ENCODE data around the gene PREX1. TPM values are rescaled to one million over a fixed set of nuclear protein-coding genes. Genes with fewer than 3 reads are reported as not detected.

Gene PREX1
- total RNA-seq, 1 experiment from 2014 or later: 9.5 TPM

DNA sequence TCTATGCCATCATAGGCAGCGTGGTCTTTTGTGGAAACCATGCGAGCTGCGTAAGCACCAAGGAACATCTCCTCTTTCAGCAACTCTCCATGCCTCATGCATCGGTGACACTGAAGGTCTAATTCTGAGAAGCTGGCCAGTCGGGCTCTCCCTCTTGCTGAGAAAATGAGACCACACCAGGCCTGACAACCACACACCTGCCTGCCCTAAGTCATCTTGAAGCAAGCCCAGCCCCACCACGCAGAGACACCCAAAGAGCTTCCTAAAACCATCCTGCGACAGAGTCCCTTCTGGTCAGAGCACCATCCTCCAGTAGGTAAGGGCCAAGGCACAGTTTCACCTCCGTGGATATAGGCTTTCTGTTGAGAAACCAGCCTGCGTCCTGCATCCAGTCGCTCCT, 26.6 kb downstream of the PREX1 start:
- intact Hi-C loops (cut with micrococcal nuclease; ENCODE audit: unreplicated experiment): no loop called here
- Mint-ChIP-seq H3K4me3 (ENCODE audit: unreplicated experiment) (no peak overlapping the region), H3K4me1 (ENCODE audit: low read depth, unreplicated experiment) (peaks cover 7% of the 10 kb centered on the region), H3K27me3 (ENCODE audit: insufficient read depth, unreplicated experiment) (peaks cover 8% of the 10 kb centered on the region), H3K9me3 (ENCODE audit: unreplicated experiment) (no peaks in the 10 kb centered on the region), H3K36me3 (ENCODE audit: insufficient read depth, unreplicated experiment) (no peaks in the 10 kb centered on the region), H3K27ac (ENCODE audit: unreplicated experiment) (no peak overlapping the region)
- Histone ChIP-seq H3K27me3 (replicated peaks; ENCODE audit: control insufficient read depth, insufficient read depth, low read length) (no peaks in the 10 kb centered on the region; the same call in 1 of the 2 replicates), H3K9me3 (peaks cover 3% of the 10 kb centered on the region; the same call in 1 of the 2 replicates), H3K36me3 (ENCODE audit: control insufficient read depth, insufficient read depth, low read length) (no peaks in the 10 kb centered on the region), H3K4me1 (no peaks in the 10 kb centered on the region), H3K4me3 (ENCODE audit: low read depth, low read length) (no peak overlapping the region)
- DNase-seq: no peak
- ChIA-PET CTCF (interaction anchor here (0.6 to 1.6 kb wide), 2 partner anchors 144 to 226 kb away, joined by 4 to 6 read pairs; no protein-coding TSS in a partner anchor), POLR2A (no interaction called here)
- no peak for TF ChIP-seq CTCF (IDR thresholded peaks at IDR 0.05; ENCODE audit: insufficient read depth in 1 of 2, low read depth in 1 of 2, low read length in 1 of 2, severe bottlenecking in 1 of 2, unreplicated experiment in 1 of 2)
- no TSS peak for BruUV-seq (replicated peaks)

GRCh38 chr20:48800177-48800576, 27.6 kb downstream of the PREX1 start:
- peaks cover 7% of the 10 kb centered on the region for H3K4me1 Mint-ChIP-seq (ENCODE audit: low read depth, unreplicated experiment)
- no peaks in the 10 kb centered on the region for H3K36me3 Mint-ChIP-seq (ENCODE audit: insufficient read depth, unreplicated experiment)
- Histone ChIP-seq H3K27me3 (replicated peaks; ENCODE audit: control insufficient read depth, insufficient read depth, low read length) (no peaks in the 10 kb centered on the region; the same call in 1 of the 2 replicates), H3K9me3 (no peaks in the 10 kb centered on the region), H3K36me3 (ENCODE audit: control insufficient read depth, insufficient read depth, low read length) (no peaks in the 10 kb centered on the region), H3K4me3 (ENCODE audit: low read depth, low read length) (no peak overlapping the region), H3K4me1 (no peaks in the 10 kb centered on the region)
- DNase-seq: no peak
- no peak overlapping the region for H3K4me3 Mint-ChIP-seq (ENCODE audit: unreplicated experiment)
- no peak for TF ChIP-seq CTCF (IDR thresholded peaks at IDR 0.05; ENCODE audit: insufficient read depth in 1 of 2, low read depth in 1 of 2, low read length in 1 of 2, severe bottlenecking in 1 of 2, unreplicated experiment in 1 of 2)
- H3K27me3 Mint-ChIP-seq (ENCODE audit: insufficient read depth, unreplicated experiment): peaks cover 8% of the 10 kb centered on the region
- no peak overlapping the region for H3K27ac Mint-ChIP-seq (ENCODE audit: unreplicated experiment)
- no TSS peak for BruUV-seq (replicated peaks)
- ChIA-PET CTCF (interaction anchor here (1.6 kb wide), 1 partner anchor 142 kb away, joined by 6 read pairs; no protein-coding TSS in a partner anchor), POLR2A (no interaction called here)
- intact Hi-C loops (cut with micrococcal nuclease; ENCODE audit: unreplicated experiment): no loop called here
- H3K9me3 Mint-ChIP-seq (ENCODE audit: unreplicated experiment): no peaks in the 10 kb centered on the region

DNA sequence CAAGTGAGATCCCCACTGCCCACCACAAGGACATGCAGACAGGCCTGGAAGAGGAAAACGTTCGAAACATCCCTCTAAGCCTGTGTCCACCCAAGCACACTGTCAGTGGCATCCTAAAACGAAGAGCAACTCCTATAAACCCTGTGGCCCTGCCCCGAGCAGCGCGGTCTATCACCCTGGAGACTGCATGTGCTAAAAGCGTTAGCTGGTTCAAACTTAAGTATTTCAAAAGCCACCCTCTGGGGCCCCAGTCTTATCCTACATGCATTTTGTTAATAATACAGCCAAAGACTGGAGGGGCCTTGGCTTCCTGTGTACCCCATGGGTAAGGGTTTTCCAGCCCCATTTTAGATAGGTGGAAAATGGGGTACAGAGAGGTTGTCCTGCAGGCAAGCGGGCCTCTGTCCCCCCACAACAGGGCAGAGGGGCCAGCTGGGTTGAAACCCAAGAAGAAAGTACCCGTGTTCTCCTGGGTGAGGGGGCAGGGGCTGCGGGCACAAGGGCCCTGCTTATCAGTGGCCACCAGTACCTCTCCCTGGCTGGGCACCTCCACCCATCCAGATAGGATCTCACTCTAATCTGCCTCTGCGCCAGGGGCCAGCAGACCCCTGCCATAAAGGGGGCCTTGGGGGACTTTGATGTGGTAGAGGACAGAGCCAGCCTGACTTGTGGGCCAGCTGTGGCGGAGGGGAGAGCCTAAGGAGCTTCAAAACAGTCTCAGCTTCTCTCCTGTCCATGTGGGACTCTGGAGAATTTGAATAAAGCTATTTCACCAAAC, 28.3 kb downstream of the PREX1 start:
- H3K27ac Mint-ChIP-seq (ENCODE audit: unreplicated experiment): no peak overlapping the region
- H3K36me3 ChIP-seq (ENCODE audit: control insufficient read depth, insufficient read depth, low read length): no peaks in the 10 kb centered on the region
- POLR2A ChIA-PET: no interaction called here
- no peak overlapping the region for H3K4me3 ChIP-seq (ENCODE audit: low read depth, low read length)
- no peaks in the 10 kb centered on the region for H3K4me1 ChIP-seq
- no peak for DNase-seq
- TF ChIP-seq CTCF (IDR thresholded peaks at IDR 0.05; ENCODE audit: insufficient read depth in 1 of 2, low read depth in 1 of 2, low read length in 1 of 2, severe bottlenecking in 1 of 2, unreplicated experiment in 1 of 2): no peak
- no peaks in the 10 kb centered on the region; the same call in none of the 2 replicates for H3K27me3 ChIP-seq (replicated peaks; ENCODE audit: control insufficient read depth, insufficient read depth, low read length)
- H3K9me3 ChIP-seq: no peaks in the 10 kb centered on the region
- intact Hi-C loops (cut with micrococcal nuclease; ENCODE audit: unreplicated experiment): no loop called here
- H3K9me3 Mint-ChIP-seq (ENCODE audit: unreplicated experiment): no peaks in the 10 kb centered on the region
- H3K36me3 Mint-ChIP-seq (ENCODE audit: insufficient read depth, unreplicated experiment): no peaks in the 10 kb centered on the region
- H3K4me1 Mint-ChIP-seq (ENCODE audit: low read depth, unreplicated experiment): peaks cover 7% of the 10 kb centered on the region
- peaks cover 8% of the 10 kb centered on the region for H3K27me3 Mint-ChIP-seq (ENCODE audit: insufficient read depth, unreplicated experiment)
- CTCF ChIA-PET: interaction anchor here (1.6 kb wide), 2 partner anchors 142 kb away, joined by 3 to 6 read pairs; no protein-coding TSS in a partner anchor
- H3K4me3 Mint-ChIP-seq (ENCODE audit: unreplicated experiment): no peak overlapping the region
- BruUV-seq (replicated peaks): no TSS peak

Measured in Caco-2 (cell line).